Measurements from ENCODE around the gene CANT1.
A peak's percentile ranks its signal among the peaks of the same experiment; 100 is the strongest.

The CANT1 gene

GRCh38 chr17:78991906-78992532 lies 17.5 kb downstream of the CANT1 start:
- no peak overlapping the region for H3K4me3 ChIP-seq (ENCODE audit: low read depth, low read length)
- TF ChIP-seq CTCF (IDR thresholded peaks at IDR 0.05; ENCODE audit: low read depth, low read length) = no peak

GRCh38 chr17:78991017-78991738 lies 18.4 kb downstream of the CANT1 start:
- no peak for TF ChIP-seq CTCF (IDR thresholded peaks at IDR 0.05; ENCODE audit: low read depth, low read length)
- no peak overlapping the region for H3K4me3 ChIP-seq (ENCODE audit: low read depth, low read length)

GRCh38 chr17:78990349-78991016 lies 19.1 kb downstream of the CANT1 start:
- no peak overlapping the region for H3K4me3 ChIP-seq (ENCODE audit: low read depth, low read length)
- no peak for TF ChIP-seq CTCF (IDR thresholded peaks at IDR 0.05; ENCODE audit: low read depth, low read length)

GRCh38 chr17:78988152-78988551 lies 21.4 kb downstream of the CANT1 start:
- no peak for TF ChIP-seq CTCF (IDR thresholded peaks at IDR 0.05; ENCODE audit: low read depth, low read length)

GRCh38 chr17:78986649-78987328 lies 22.8 kb downstream of the CANT1 start:
- peak overlapping the region; percentile 41 for H3K4me3 ChIP-seq (ENCODE audit: low read depth, low read length)
- TF ChIP-seq CTCF (IDR thresholded peaks at IDR 0.05; ENCODE audit: low read depth, low read length) = no peak

More at GRCh38 chr17:78988152-78988551, 21.4 kb downstream of the CANT1 start:
- H3K4me3 ChIP-seq (ENCODE audit: low read depth, low read length) = no peak overlapping the region

- peak overlapping the region; percentile 41; the same call in 1 of the 2 replicates for H3K4me3 ChIP-seq (ENCODE audit: low read depth, low read length)
- TF ChIP-seq CTCF (IDR thresholded peaks at IDR 0.05; ENCODE audit: low read depth, low read length) = no peak
Measured at GRCh38 chr17:78986048-78986648, 23.4 kb downstream of the CANT1 start.
